Coronary artery (tissue), 2 donors: ENCODE data around the gene TMEM178B.

Experiments
- DNase-seq: peaks from one replicate; pipeline ENCODE4 v3.0.0-alpha.2; 2017; ENCODE audit warnings: low spot score
- H3K27ac ChIP-seq, 2 donors: fragments of 200-600 bp; sonication (generic); one replicate each; pipeline ENCODE4 v1.5.1; 2016 to 2019
- H3K4me3 ChIP-seq: fragments of 200-600 bp; sonication (generic); 2 replicates; pipeline ENCODE4 v1.5.1; 2016; ENCODE audit warnings: mild to moderate bottlenecking, moderate library complexity
- CTCF ChIP-seq: fragments of 200-600 bp; sonication (generic); IDR thresholded peaks from one replicate; pipeline ENCODE4 v1.5.1; 2019; ENCODE audit warnings: antibody characterized with exemption

TMEM178B gene

GRCh38 chr7:141463986-141464385 lies 390.1 kb downstream of the TMEM178B start:
- Histone ChIP-seq H3K4me3 (no peak overlapping the region), H3K27ac (no peak overlapping the region)
- no peak for DNase-seq
- no peak for TF ChIP-seq CTCF

- DNase-seq: no peak
These were observed 390.7 kb downstream of the TMEM178B start for GRCh38 chr7:141464551-141464950.

GRCh38 chr7:141466151-141466904 lies 392.5 kb downstream of the TMEM178B start:
- TF ChIP-seq CTCF: no peak
- H3K27ac ChIP-seq: no peak overlapping the region
- no peak overlapping the region for H3K4me3 ChIP-seq
- no peak for DNase-seq

More at GRCh38 chr7:141464551-141464950, 390.7 kb downstream of the TMEM178B start:
- Histone ChIP-seq H3K27ac (no peak overlapping the region), H3K4me3 (no peak overlapping the region)
- TF ChIP-seq CTCF: no peak

GRCh38 chr7:141468341-141468740 lies 394.5 kb downstream of the TMEM178B start:
- no peak for DNase-seq
- H3K4me3 ChIP-seq: no peak overlapping the region
- no peak overlapping the region for H3K27ac ChIP-seq
- no peak for TF ChIP-seq CTCF

- no peak for TF ChIP-seq CTCF
- H3K4me3 ChIP-seq: no peak overlapping the region
- H3K27ac ChIP-seq: no peak overlapping the region
- no peak for DNase-seq
These were observed 401.8 kb downstream of the TMEM178B start for GRCh38 chr7:141475679-141476078.

GRCh38 chr7:141477865-141478264 lies 404.0 kb downstream of the TMEM178B start:
- Histone ChIP-seq H3K27ac (no peak overlapping the region), H3K4me3 (no peak overlapping the region)
- no peak for DNase-seq
- TF ChIP-seq CTCF: no peak

GRCh38 chr7:141478845-141479244 lies 405.0 kb downstream of the TMEM178B start:
- no peak overlapping the region for H3K27ac ChIP-seq
- no peak for DNase-seq
- no peak for TF ChIP-seq CTCF
- no peak overlapping the region for H3K4me3 ChIP-seq
